GM19043 (cell line): Measurements from ENCODE around the gene TJP3.

Experiments used
- ATAC-seq: cut with Tn5 transposase; IDR thresholded peaks from one replicate; pipeline ENCODE4 v1.9.1; 2021; ENCODE audit warnings: low read depth; ENCODE audit not compliant: unreplicated experiment

TJP3 gene

GRCh38 chr19:3691372-3691716 is 16.8 kb upstream of the TJP3 start:
- no peak for ATAC-seq

DNA sequence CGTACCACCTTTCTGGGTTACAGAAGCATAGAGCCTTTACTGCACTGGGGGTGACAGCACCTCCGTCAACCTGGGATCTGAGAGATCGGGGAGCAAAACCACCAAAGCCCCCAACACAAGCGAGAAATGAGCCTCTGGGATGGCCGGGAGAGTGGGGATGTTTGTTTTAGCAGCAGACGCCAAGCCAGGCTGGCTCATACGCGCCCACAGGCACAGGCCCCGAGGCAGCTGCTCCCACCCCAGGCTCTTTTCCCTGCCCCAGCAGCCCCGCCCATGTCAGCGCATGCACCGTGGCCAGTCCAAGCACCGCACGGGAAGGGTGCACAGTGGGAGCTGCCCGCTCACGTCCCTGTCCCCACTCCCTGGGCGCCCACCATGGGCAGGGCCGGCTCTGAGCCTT is 16.5 kb upstream of the TJP3 start:
- no peak for ATAC-seq

DNA sequence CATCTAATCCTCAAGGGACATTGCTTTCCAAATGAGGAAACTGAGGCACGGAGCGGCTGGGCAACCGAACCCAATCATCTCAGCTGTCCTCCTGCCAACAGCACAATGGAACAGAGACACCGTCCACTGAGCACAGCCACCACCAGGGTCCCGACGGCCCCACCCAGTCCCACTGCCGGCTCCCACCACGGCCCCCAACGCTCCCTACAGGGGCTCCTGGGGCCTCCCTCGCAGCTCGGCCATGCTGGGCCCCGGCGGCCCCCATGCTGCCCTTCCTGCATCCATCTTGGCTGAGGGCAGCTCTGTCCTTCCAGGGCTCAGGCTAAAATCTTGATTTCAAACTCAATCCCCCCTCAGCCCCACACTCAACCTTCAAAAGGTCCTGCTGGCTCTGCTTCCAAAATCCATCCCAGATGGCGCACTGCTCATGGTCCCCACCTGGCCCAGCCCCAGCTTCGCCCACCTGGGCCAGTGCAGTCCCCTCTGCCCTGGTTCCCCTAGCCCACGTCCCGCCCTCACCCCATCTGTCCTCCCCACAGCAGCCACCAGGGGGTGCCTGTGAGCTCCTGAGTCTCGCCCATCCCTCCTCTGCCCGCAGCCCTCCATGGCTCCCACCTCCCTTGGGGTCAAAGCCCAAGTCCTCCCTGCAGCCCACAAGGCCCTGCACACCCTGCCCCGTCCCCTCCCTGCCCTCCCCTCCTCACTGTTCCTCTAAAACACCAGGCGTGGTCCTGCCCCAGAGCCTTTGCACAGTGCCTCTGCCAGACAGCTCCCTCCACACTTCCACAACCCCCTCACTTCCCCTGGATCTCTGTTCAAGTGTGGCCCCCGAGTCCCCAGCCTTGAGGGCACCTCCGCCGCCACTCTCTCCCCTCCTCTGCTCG is 15.8 kb upstream of the TJP3 start:
- ATAC-seq = no peak

DNA sequence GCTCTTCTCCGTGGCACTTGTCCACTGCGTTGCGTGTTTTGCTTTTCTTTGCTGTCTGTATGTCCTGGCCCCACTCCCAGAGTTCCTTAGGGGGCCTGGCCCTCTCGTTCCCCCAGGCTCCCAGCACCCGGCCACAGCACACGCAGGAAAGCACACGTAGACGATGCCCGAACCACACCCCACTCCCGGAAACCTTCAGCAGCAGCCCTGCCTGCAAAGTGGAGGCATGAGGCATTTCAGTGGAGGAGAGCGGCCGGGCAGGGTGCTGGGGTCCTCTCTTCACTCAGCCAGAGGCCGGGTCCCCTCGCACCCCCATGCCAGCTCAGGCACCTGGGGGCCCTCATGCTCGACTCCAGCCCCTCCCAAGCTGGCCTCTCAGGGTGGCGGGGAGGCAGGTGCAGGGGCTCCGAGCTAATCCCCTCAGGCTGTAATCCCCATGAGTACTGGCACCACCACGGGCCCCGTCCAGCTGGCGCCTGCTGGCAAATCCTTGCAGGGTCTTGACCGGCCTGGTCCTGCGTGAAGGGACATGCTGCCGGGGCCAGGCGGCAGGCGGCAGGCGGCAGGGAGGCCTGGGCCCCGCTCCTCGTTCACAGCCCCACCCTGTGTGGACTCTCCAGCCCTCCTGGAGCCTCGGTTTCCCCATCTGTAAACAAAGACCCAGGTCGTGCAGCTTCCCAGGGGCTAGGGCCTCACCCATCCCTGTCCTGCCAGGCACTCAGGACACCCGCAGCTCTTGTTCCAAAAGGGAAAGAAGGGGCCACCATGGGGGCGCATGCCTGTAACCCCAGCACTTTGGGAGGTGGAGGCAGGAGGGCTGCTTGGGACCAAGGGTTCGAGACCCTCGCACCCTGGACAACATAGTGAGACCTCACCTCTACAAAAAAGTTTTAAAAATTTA is 14.9 kb upstream of the TJP3 start:
- ATAC-seq = no peak

DNA sequence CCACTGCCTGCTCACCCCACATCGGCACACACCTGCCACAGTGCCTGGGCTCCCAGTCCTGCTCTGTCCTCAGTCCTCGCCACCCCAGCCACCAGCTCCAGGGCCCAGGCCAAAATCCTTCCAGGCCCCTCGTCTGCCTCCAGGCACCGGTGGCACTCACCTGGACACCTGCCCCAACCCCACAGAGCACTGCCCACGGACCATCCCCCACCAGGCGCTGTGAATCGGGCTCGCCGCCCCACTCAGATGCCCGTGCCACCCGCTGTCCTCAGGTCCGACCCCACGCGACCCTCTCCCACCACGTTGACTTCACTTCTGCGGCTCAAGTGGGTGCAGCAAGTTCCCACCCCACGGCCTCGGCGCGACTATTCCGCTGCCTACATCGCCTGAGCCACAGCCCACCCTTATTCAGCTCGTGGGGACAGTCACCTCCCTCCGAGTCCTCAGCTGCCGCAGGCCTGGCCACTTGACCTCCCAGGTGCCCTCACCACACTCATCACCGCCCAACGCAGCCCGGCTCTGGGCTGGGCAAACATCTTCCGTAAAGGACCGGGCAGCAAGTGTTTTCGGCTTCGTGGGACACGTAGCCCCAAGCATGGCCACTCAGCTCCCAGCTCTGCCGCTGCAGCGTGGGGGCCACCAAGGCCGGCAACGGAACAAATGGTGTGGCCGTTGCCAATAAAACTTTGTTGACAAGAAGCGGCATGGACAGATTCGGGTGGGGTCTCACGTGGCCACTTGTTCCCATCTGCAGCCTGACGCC is 13.6 kb upstream of the TJP3 start:
- ATAC-seq = no peak

DNA sequence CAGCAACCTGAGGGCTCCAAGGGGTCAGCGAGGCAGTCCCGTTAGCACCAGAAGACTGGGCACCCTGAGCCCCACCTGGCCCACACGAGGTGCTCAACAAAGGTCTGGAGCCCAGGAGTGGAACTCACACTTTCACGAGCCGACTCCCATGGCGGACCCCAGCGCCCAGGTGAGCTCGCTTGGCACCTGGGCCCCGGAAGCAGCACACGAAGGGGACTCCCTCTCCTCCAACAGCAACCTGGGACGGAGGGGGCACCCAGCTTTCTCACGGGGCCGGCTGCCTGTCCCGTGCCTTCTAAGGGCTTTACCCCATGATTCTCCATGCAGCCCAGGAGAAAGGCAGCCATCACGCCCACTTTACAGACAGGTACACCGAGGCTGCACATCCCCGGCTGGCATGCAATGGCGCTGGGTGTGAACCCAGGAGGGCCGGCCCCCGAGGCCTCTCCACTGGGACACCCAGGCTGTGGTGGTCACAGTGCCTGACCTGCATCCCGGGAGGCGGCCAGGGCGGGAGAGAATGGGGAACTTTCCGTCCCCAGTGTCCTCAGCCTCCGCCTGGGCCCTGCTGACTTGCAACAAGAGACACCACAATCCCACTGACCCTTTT is 13.0 kb upstream of the TJP3 start:
- ATAC-seq = no peak

DNA sequence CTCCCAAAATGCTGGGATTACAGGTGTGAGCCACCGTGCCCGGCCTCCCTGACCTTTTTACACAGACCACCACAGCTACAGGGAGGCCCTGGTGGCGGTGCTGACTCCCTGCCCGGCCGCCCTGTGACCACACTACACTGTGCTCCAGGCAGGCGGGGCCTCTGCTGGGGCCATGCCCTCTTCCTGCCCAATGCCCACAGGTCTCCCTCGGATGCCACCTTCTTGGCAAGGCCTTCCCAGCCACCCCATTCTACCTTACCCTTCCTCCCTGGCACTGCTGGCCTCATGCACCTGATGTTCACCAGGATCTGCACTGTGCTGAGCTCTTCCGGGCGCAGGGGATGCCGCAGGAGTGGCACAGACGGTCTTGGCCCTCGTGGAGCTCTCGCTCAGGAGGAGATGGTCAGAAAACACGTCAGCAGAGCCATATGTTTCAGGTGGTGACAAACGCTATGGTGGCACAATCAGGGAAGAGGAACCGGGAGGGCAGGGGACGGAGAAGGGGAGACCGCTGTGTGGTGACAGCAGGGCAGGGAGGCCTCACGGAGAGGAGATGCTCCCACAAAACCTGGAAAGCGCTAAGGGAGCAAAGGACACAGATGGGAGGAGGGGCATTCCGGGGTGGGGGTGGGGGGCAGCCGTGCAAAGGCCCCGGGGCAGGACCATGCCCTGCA is 12.1 kb upstream of the TJP3 start:
- no peak for ATAC-seq

GRCh38 chr19:3696660-3696995 is 11.6 kb upstream of the TJP3 start:
- ATAC-seq = no peak

- no peak for ATAC-seq
These were observed 11.1 kb upstream of the TJP3 start for GRCh38 chr19:3697094-3697493.

DNA sequence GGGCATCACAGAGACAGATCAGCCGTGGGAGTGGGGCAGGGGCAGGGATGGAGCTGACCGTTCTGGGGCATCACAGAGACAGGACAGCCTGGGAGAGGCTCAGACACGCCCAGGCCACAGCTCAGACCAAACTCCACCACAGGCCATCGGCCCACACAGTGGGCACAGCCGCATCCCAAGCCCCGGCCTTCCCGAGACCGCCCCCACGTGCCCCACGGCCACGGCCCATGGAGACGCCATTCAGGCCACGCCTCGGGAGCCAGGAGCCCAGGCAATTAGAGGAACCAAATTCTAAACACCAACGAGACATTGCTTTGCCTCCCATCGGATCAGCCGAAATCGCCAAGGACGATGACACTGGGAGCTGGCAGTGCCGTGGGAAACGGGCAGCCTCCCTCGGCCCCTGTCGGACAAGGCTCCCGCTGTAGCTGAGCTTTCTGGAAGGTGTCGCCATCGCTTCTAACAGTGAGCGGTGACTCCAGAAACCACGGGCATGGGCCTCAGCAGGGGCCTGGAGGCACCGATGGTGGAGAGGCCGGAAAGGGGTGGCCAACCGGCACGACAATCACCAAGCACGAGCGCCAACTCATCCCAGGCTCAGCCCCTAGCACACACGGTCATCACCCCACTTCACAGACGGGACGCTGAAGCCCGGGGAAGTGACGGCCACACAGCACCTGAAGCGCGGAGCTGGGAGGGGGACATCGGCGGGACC is 10.4 kb upstream of the TJP3 start:
- no peak for ATAC-seq

GRCh38 chr19:3698386-3698950 is 9.7 kb upstream of the TJP3 start:
- ATAC-seq = no peak

DNA sequence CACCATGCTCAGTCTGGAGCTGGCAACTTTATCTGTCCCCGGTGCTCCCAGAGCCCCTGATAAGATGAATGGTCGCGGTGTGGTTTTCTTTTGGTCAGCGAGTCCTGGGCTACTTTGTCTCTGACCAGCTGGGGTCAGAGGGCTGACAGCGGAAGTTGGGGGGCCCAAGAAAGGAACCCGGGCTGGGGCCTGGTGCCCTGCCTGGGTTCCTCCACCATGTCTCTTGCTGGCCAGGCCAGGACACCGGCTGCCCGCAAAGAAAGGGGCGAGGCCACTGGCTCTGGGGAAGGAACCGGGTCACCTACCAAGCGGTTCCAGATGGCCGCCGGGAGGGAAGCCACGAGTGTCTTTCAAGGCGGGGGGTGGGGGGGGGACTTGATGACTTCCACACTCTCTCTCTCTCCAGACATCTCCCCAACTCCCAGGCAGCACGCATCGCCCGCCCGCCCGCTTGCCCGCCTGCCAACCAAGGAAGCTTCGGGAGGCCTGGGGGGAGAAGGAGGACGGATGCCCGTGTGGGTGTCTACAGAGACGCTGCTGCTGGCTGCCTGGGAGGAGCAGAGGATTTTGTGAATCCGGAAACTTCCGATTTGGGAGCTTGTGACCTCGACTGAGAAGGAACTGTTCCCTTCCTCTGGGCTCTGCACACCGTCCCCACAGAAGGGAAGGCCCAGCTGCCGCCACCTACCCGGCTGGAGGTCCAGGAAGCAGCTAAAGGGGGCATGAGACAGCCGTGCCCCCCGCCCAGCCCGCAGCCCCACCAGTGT is 9.0 kb upstream of the TJP3 start:
- no peak for ATAC-seq

- ATAC-seq = no peak
These were observed 8.4 kb upstream of the TJP3 start for GRCh38 chr19:3699741-3700241.

DNA sequence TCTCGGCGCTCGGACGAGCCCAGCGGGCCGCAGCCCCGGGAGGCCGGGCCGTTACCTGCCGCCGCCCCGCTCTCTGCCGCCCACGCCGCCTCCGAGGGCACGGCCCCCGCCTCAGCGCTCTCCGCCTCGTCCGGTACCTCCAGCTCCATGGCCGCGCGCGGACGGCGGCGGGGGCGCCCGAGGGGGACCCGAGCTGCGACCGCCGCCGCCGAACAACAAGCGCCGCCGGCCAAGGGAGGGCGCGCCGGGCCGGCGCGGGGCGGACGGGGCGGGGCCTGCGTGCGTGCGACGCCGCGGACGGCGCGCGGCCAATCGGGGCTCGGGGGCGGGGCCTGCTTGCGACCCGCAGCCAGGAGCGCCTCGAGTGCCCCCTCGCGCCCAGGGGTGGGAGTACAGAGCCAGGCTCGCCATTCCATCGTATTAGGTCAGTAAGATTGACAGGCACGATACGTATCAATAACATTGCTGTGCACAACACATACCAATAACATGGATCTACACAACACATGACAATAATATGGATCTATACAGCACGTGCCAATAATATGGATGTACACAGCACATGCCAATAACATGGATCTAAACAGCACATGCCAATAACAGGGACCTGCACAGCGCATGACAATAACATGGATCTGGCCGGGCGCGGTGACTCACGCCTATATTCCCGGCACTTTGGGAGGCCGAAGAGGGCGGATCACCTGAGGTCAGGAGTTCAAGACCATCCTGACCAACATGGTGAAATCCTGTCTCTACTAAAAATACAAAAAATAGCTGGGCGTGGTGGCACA is 7.7 kb upstream of the TJP3 start, which contains the start of gene PIP5K1C:
Gene PIP5K1C, minus strand, starts transcription at position 227 of the 791 bp plus-strand sequence. Its CDS starts 78 bp downstream, at position 149.
- ATAC-seq = peak; percentile 74

DNA sequence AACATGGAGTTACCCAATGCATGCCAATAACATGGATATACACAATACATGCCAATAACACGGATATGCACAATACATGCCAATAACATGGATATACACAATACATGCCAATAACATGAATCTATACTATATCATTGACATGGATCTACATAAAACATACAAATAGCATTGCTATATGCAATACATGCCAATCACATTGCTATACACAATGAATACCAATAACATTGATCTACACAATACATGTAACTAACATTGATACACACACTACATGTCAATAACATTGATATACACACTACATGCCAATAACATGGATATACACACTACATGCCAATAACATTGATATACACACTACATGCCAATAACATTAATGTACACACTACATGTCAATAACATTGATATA is 7.0 kb upstream of the TJP3 start:
- no peak for ATAC-seq

DNA sequence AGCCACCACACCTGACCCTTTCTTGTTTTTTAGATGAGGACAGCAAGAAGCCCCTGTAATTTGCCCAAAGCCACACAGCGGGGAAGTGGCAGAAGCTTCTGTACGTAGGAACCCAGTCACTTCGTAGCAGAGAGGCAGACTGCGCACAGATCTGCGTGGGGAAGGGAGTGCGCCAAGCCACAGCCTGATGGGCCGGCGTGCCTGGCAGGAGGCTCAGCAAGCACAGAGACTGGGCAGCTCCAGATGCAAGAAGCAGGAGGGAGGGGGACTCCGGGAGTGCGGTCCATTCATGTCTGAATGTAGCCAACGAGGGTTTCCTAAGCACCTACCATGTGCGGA is 347 bp upstream of the TJP3 start:
- ATAC-seq = no peak

DNA sequence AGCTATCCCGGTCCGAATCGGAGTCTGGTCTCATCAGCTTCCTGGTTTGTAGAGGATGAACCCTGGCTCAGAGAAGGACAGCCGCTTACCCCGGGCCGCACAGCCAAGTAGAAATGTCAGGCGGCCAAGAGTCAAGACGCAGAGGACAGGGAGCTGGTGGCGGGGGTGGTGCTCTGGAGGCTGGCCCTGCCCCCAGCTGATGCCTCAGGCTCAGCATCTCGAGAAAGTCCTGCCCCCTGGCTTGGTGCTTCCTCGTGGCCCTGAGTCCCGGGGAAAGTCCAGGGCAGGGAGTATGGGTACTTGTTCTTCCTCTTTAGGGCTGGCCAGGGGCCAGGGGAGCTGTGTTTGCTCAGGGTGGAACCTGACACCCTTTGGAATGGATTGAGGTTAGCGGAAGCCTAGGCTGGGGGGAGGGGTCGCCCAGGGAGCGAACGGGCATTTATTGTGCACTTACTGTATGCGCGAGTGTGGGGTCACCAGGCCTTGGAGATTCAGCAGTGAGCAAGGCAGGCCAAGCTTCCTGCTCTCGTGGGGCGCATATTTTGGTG is 2.2 kb downstream of the TJP3 start:
- no peak for ATAC-seq
